Natural killer cell (primary cell): ENCODE results near the gene CLEC2D. TPM values are rescaled to one million over a fixed set of nuclear protein-coding genes. Genes with fewer than 3 reads are reported as not detected.

ENCODE experiments used
- ATAC-seq, 3 donors: fragments of 150-1000 bp in 2 of 3; fragments of 200-7000 bp in 1 of 3; cut with Tn5 transposase; 1 replicate in 1 of 3; 2 replicates in 2 of 3; pipeline ENCODE4 v1.10.0; 2021; ENCODE audit warnings: mild to moderate bottlenecking in 2 of 3, moderate library complexity in 2 of 3
- DNase-seq, 2 donors: peaks; one replicate each; pipeline versions ENCODE4 v3.0.0 to v3.0.0-alpha.2; 2013 to 2021; ENCODE audit warnings: mixed read lengths in 1 of 2
- H3K27ac ChIP-seq: one replicate; pipeline ENCODE4 v1.5.1; 2013; ENCODE audit warnings: mild to moderate bottlenecking, low read length
- H3K27me3 ChIP-seq: one replicate; pipeline ENCODE4 v1.6.1; 2013; ENCODE audit warnings: low read length; ENCODE audit not compliant: control insufficient read depth, insufficient read depth
- H3K36me3 ChIP-seq: one replicate; pipeline ENCODE4 v1.6.1; 2013; ENCODE audit warnings: low read length; ENCODE audit not compliant: control insufficient read depth, insufficient read depth
- H3K4me1 ChIP-seq: one replicate; pipeline ENCODE4 v1.6.1; 2013; ENCODE audit warnings: low read length; ENCODE audit not compliant: control insufficient read depth, insufficient read depth
- H3K4me3 ChIP-seq: one replicate; pipeline ENCODE4 v1.5.1; 2013; ENCODE audit warnings: low read length
- H3K9me3 ChIP-seq: one replicate; pipeline ENCODE4 v1.6.1; 2013; ENCODE audit warnings: low read length; ENCODE audit not compliant: control insufficient read depth, insufficient read depth
- H3K27ac Mint-ChIP-seq, 2 donors: one replicate each; pipeline ENCODE4 v1.8.0; 2022; ENCODE audit warnings: mild to moderate bottlenecking in 2 of 2, mixed read lengths in 2 of 2, moderate library complexity in 1 of 2
- H3K27me3 Mint-ChIP-seq, 2 donors: one replicate each; pipeline ENCODE4 v1.8.0; 2022; ENCODE audit warnings: low read depth in 2 of 2, mixed read lengths in 2 of 2
- H3K36me3 Mint-ChIP-seq: one replicate; pipeline ENCODE4 v1.8.0; 2022; ENCODE audit warnings: mixed read lengths
- H3K4me1 Mint-ChIP-seq, 2 donors: one replicate each; pipeline ENCODE4 v1.8.0; 2022; ENCODE audit warnings: mixed read lengths in 2 of 2
- H3K4me3 Mint-ChIP-seq: one replicate; pipeline ENCODE4 v1.8.0; 2022; ENCODE audit warnings: mild to moderate bottlenecking, moderate library complexity, mixed read lengths
- H3K9me3 Mint-ChIP-seq, 2 donors: one replicate each; pipeline ENCODE4 v1.8.0; 2022; ENCODE audit warnings: mixed read lengths in 2 of 2
- CTCF ChIP-seq: fragments of 200-600 bp; IDR thresholded peaks from one replicate; pipeline ENCODE4 v1.8.0; 2022; ENCODE audit warnings: antibody characterized with exemption
- WGBS: methylation state at CpG from one replicate; pipeline ENCODE4 v1.1.7; 2013; ENCODE audit warnings: missing lambda C conversion rate; ENCODE audit not compliant: insufficient coverage; 5-methylcytosine and 5-hydroxymethylcytosine counted together
- intact Hi-C: fragments of 100-400 bp; cut with micrococcal nuclease; formaldehyde crosslinking; loops from one replicate; pipeline ENCODE4 v1.14.2; 2022
- total RNA-seq, 4 donors: library from RNA; stranded (reverse); fragments of 120-200 nt in 1 of 4; gene quantifications; one replicate each; pipeline versions ENCODE4 v1.2.3 to v1.2.4, GENCODE V29; 2013 to 2022

Gene CLEC2D
- total RNA-seq, 3 donors from 2014 or later (not counting 1 experiment from before 2014, with no cell fraction given): 140 to 219 (median 209) TPM

- H3K4me3 ChIP-seq: no peak overlapping the region
- H3K9me3 Mint-ChIP-seq: no peaks in the 10 kb centered on the region
- no peaks in the 10 kb centered on the region for H3K27me3 ChIP-seq
- intact Hi-C loops: no loop called here
- no peaks in the 10 kb centered on the region for H3K36me3 ChIP-seq
- H3K36me3 Mint-ChIP-seq: no peaks in the 10 kb centered on the region
- no peak overlapping the region for H3K27ac ChIP-seq
- no peaks in the 10 kb centered on the region for H3K27me3 Mint-ChIP-seq
- no peak for TF ChIP-seq CTCF
- ATAC-seq: no peak
- DNase-seq: peak in 1 of 2 donors; percentile 49
- 96% methylated on average over 13 of the region's 13 CpGs for WGBS
- H3K4me3 Mint-ChIP-seq: no peak overlapping the region
- H3K4me1 ChIP-seq: no peaks in the 10 kb centered on the region
- H3K9me3 ChIP-seq: no peaks in the 10 kb centered on the region
- no peak overlapping the region for H3K27ac Mint-ChIP-seq
- H3K4me1 Mint-ChIP-seq: peaks cover 28 to 33% of the 10 kb centered on the region in 2 donors
Measured at GRCh38 chr12:9632766-9633165, 36.7 kb upstream of the CLEC2D start.

DNA sequence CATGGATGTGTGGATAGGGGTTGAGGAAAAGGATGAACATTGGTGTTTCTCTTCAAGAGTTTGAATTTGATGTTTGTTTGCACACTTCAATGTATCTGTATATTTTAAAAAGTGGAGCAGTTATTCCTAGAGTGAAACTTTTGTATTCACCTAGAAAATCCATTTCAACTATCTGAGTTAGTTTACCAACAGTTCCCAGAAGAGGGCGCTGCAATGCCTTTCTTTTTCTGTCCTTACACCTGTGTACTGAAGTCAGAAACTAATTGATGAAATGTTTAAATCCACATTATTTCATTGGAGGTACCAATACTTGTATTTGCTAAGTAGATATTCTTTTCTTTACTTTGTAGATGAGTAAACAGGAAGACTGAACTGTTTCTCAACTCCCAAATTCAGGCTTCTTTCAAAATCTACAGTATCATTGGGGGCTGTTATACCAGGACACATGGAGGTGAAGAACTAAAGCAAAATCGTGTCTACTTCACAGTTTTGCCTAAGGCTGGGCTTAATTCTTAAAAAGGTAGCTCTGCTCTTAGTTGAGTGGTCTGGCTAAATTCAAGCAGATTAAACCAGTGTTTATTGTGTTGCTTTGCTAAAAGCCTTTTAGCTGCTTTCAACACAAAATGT, 35.2 kb upstream of the CLEC2D start:
- TF ChIP-seq CTCF: peak; percentile 91
- H3K36me3 ChIP-seq: no peaks in the 10 kb centered on the region
- Mint-ChIP-seq H3K9me3 (no peaks in the 10 kb centered on the region), H3K27ac (peak overlapping the region in 1 of 2 donors; percentile 25), H3K4me3 (no peak overlapping the region), H3K4me1 (peaks cover 28 to 33% of the 10 kb centered on the region in 2 donors), H3K27me3 (no peaks in the 10 kb centered on the region), H3K36me3 (no peaks in the 10 kb centered on the region)
- no peak overlapping the region for H3K27ac ChIP-seq
- ATAC-seq (peak; percentile 73 to 82 (median 81)), DNase-seq (peak; percentile 56 to 91)
- no peaks in the 10 kb centered on the region for H3K9me3 ChIP-seq
- H3K27me3 ChIP-seq: no peaks in the 10 kb centered on the region
- no peaks in the 10 kb centered on the region for H3K4me1 ChIP-seq
- H3K4me3 ChIP-seq: no peak overlapping the region
- intact Hi-C loops: loop anchor here (1.0 kb wide), 1 partner anchor 74 kb away; no protein-coding TSS in a partner anchor
- 44% methylated on average over 1 of the region's 2 CpGs for WGBS

DNA sequence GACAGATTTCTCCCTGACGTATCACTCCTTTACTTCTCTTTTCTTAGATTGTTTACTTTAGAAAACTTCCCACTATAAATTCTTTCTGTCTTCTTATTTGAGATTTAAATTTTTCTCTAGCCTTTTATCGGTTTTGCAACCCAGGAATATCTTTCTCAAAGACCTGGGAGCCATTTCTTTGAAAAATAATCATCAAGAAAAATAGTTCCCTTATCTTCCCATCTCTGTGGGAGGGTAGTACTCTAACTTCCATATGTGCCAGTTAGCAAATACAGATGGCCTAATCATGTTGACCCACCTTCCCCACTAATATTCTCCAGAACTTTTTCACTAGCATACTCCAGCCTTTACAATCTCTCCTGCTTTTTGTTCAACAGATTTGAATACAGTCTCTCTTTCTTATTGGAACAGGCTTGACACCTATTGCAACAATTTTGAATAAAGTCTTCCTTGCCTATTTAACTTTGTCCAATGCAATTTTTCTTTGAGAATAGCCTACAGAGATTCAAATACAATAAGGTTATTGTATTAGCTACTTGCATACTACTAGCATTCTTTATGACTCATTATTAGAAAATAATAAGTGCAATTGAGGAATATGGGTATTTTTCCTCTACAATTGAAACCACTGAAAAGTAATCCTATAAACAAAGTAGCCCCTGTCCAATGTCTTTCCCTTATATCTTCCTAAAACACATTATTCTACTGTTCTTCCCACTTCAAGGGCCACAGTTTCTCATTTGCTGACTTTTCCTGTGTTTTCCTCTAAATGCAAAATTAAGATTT, 34.4 kb upstream of the CLEC2D start:
- no peaks in the 10 kb centered on the region for H3K27me3 ChIP-seq
- ATAC-seq: no peak
- no peak overlapping the region for H3K27ac ChIP-seq
- Mint-ChIP-seq H3K4me3 (no peak overlapping the region), H3K36me3 (no peaks in the 10 kb centered on the region), H3K9me3 (no peaks in the 10 kb centered on the region), H3K4me1 (peaks cover 28 to 33% of the 10 kb centered on the region in 2 donors), H3K27ac (peak overlapping the region in 1 of 2 donors; percentile 7), H3K27me3 (no peaks in the 10 kb centered on the region)
- H3K4me3 ChIP-seq: no peak overlapping the region
- intact Hi-C loops: loop anchor here (1.0 kb wide), 1 partner anchor 73 kb away; no protein-coding TSS in a partner anchor
- no peaks in the 10 kb centered on the region for H3K36me3 ChIP-seq
- no peak for TF ChIP-seq CTCF
- no peaks in the 10 kb centered on the region for H3K9me3 ChIP-seq
- no peaks in the 10 kb centered on the region for H3K4me1 ChIP-seq
- no peak for DNase-seq
- 56% methylated on average over 1 of the region's 2 CpGs for WGBS
